C1 segment of cervical spinal cord (tissue), 14 donors: Measurements from ENCODE around the gene MAGOHB.
"Not testable (repeated sequence)": the region's sequence is repeated elsewhere in the genome, so short reads cannot be mapped to it uniquely, and the experiment has no call there.

ENCODE experiments used
- DNase-seq, 14 donors: peaks; one replicate each; lab custom pipeline; 2025; lab: John Stamatoyannopoulos, UW

Gene MAGOHB

DNA sequence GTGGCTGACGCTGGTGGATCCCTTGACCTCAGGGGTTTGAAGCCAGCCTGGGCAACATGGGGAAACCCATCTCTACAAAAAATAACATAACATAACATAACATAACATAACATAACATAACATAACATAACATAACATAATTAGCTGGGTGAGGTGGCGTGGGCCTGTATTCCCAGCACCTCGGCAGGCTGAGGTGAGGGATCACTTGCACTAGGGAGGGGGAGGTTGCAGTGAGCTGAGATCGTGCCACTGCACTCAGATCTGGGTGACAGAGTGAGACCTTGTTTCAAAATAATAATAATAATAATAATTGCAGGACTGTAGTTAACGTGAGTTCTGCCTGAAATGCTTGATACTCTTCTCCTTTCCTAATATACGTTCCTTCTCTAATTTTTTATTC is 1.3 kb downstream of the MAGOHB start:
- no peak for DNase-seq

- not testable (repeated sequence) for DNase-seq
Measured at GRCh38 chr12:10611258-10611657, 2.2 kb downstream of the MAGOHB start.

DNA sequence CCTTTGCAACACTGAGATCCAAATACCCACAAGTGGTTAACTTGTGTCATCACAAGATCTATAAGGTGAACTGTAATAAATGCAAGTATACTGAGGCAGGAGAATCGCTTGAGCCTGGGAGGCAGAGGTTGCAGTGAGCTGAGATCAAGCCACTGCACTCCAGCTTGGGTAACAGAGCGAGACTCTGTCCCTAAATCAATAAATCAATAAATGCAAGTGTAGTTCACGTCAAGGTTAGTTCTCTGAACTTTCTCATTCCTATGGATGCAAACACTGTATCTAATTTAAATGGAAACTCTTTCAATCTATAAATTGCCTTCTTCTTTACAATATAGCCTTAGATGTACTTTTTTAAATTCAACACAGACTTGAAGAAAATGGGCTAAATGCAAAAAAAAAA is 3.2 kb downstream of the MAGOHB start:
- DNase-seq = no peak

DNA sequence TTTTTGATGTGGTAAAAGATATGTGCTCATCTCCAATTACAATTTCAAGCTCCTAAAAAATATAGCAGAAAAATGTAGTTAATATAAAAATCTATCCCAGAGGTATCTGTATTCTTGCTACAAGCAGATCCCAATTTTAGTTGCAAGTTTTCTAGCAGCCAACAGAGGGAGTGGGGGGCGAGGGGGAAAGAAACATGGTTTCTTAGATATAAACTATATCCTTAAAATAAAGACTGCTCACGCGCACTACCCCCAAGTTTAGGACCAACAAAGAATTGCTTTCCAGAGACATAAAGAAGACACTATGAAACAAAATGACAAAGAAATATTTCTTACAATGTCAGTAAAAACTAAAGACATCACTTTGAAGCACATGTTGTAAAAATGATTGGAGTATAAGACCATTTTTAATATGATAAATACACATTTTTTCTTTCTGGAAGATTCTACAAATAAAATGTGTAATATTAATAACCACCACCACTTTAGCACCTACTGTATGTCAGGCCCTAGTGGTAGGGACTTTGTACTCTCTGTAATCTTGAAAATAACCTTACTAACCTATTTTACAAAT is 5.4 kb downstream of the MAGOHB start:
- DNase-seq = no peak

- DNase-seq = no peak
Measured at GRCh38 chr12:10601860-10602259, 11.5 kb downstream of the MAGOHB start.

GRCh38 chr12:10600988-10601387 is 12.4 kb downstream of the MAGOHB start:
- DNase-seq = no peak

- no peak for DNase-seq
Measured at GRCh38 chr12:10595881-10596280, 17.5 kb downstream of the MAGOHB start.

- no peak for DNase-seq
Measured at GRCh38 chr12:10590966-10591365, 22.4 kb downstream of the MAGOHB start.

DNA sequence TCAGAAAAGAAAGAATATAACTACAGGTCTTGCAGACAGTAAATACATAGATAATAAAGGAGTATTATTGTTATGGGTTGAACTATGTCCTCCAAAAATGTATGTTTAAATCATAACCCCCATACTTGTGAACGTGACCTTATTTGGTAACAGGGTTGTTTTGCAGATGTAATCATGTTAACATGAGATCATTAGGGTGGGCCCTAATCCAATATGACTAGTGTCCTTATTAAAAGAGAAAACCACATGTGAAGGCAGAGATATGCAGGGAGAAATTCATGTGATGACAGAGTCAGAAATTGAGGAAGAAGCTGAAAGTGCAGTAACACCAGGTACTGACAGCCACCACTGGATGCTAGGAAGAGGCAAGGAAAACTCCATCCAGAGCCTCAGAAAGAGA is 29.0 kb downstream of the MAGOHB start:
- DNase-seq = no peak

GRCh38 chr12:10582704-10583103 is 30.7 kb downstream of the MAGOHB start:
- DNase-seq = no peak

GRCh38 chr12:10582133-10582532 is 31.3 kb downstream of the MAGOHB start:
- DNase-seq = not testable (repeated sequence)

- DNase-seq = no peak
Measured at GRCh38 chr12:10574307-10574706, 39.1 kb downstream of the MAGOHB start.

- DNase-seq = not testable (repeated sequence)
Measured at GRCh38 chr12:10572021-10572490, 41.4 kb downstream of the MAGOHB start.

DNA sequence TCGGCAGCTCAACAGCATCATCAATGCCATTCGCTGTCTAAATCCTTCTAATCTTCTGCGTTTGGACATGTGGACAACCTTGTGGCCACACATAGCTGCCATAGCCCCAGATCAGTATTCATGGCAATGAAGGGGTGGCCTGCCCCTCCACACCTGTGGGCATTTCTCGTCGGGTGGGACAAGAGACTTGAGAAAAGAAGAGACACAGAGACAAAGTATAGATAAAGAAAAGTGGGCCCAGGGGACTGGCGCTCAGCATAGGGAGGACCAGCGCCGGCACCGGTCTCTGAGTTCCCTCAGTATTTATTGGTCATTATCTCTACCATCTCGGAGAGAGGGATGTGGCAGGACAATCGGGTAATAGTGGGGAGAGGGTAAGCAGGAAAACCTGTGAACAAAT is 42.3 kb downstream of the MAGOHB start:
- no peak for DNase-seq

- DNase-seq = no peak
Measured at GRCh38 chr12:10567813-10568212, 45.6 kb downstream of the MAGOHB start.

DNA sequence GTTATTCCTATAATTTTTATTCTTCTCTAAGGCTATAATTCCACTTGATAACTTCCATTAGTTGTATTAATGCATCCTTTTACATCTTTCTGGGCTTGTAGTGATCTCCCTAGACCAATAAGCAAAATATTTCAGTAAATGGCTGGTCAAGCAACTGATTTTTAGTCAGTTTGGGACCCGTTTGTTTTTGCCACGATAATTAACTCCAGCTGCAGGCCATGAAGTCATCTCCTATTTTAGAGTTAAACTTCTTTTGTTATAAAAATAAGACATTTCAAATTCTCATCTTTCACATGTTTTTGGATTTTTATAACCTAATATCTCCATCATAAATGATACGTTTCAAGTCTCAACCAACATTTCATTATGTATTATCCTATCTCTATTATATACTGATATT is 49.4 kb downstream of the MAGOHB start:
- no peak for DNase-seq

DNA sequence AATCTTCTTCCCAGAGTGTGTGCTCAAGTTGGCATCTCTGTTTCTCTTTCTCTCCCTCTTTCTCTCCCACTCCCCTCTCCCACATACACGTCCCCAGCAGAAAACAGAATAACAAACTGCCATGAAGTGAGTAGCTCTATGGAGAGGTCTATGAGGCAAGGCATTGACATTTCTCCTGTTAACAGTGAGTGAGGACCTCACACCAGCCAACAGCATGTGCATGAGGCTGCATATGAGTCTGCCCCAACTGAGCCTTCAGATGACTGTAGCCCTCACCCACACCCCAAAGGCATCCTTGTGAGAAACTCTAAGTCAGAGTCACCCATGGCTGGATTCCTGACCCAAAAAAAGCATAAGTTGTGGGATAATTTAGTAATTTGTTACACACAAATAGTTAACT is 50.4 kb downstream of the MAGOHB start:
- no peak for DNase-seq

DNA sequence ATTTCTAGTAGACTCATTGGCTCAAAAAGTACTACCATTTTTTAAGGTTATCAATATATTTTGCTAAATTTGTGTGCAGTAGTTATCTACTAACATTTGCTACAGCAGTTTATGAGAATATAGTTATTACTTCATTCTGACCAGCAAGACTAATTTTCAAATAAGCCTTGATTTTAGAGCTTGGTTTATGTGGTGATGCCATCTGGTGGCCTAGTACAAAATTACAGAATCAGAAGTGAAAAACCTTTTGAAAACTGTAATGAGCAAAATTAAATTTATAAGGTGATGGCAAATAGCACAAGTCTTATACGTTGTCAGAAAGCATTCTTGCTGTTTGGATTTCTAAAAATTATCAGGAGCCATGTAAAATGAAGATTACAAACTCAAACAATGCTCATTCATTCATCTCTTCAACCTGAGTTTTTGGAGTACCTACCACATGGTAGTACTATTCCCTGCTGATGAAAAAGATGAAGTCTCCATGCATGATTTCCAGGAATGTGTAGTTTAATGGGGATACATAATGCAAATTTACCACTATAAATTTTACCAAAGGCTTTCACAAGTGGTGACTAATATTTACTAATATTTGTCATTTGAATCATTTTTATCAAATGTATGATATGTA is 51.0 kb downstream of the MAGOHB start:
- DNase-seq = no peak

GRCh38 chr12:10559244-10559643 is 54.2 kb downstream of the MAGOHB start:
- DNase-seq = no peak

- no peak for DNase-seq
Measured at GRCh38 chr12:10558789-10559188, 54.6 kb downstream of the MAGOHB start.

- DNase-seq = no peak
Measured at GRCh38 chr12:10558301-10558700, 55.1 kb downstream of the MAGOHB start.

DNA sequence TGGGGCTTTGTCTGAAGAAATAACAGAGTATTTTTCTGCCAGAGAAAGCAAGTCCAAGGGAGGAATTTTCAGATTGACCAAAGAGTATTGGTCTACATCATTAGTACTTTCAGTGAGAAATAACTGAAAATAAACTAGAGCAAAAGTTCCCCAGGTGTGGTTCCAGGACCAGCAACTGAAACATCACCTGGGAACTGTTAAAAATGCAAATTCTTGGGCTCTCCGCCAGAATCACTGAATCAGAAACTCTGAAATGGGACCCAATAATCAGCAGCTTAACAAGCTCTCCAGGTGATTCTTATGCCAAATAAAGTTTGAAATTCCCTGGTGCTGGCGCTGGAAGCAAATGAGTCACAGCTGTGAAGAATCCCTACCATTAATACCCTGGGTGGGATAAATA is 55.6 kb downstream of the MAGOHB start:
- no peak for DNase-seq

GRCh38 chr12:10557329-10557728 is 56.1 kb downstream of the MAGOHB start:
- DNase-seq = no peak
